Mesothelial cell of epicardium (in vitro differentiated cells): ENCODE data around the gene SLC4A2. TPM values are rescaled to one million over a fixed set of nuclear protein-coding genes. Genes with fewer than 3 reads are reported as not detected.

Experiments used
- DNase-seq, 2 experiments: peaks; one replicate each; pipeline ENCODE4 v3.0.0; 2021; ENCODE audit warnings: low spot score in 2 of 2; ENCODE audit not compliant: unreplicated experiment in 2 of 2
- H3K27ac Mint-ChIP-seq: 2 replicates; pipeline ENCODE4 v1.8.0; 2021; ENCODE audit warnings: mixed read lengths
- H3K27me3 Mint-ChIP-seq: 2 replicates; pipeline ENCODE4 v1.8.0; 2021; ENCODE audit warnings: low read depth, mixed read lengths
- H3K36me3 Mint-ChIP-seq: 2 replicates; pipeline ENCODE4 v1.8.0; 2021; ENCODE audit warnings: mixed read lengths
- H3K4me1 Mint-ChIP-seq: 2 replicates; pipeline ENCODE4 v1.8.0; 2021; ENCODE audit warnings: mixed read lengths
- H3K4me3 Mint-ChIP-seq: 2 replicates; pipeline ENCODE4 v1.8.0; 2021; ENCODE audit warnings: mild to moderate bottlenecking, moderate library complexity, mixed read lengths
- H3K9me3 Mint-ChIP-seq: 2 replicates; pipeline ENCODE4 v1.8.0; 2021; ENCODE audit warnings: mixed read lengths
- total RNA-seq: library from RNA; stranded (reverse); gene quantifications from 3 replicates; pipeline ENCODE4 v1.2.1, GENCODE V29; 2021
- TF ChIP-seq, protein P1 (sequence below): fragments of 200-600 bp; sonication (generic); IDR thresholded peaks from one replicate; pipeline ENCODE4 v1.5.0; 2021; ENCODE audit warnings: antibody characterized with exemption; ENCODE audit not compliant: unreplicated experiment

Gene SLC4A2
- total RNA-seq, 1 donor from 2014 or later, result 243 TPM

DNA sequence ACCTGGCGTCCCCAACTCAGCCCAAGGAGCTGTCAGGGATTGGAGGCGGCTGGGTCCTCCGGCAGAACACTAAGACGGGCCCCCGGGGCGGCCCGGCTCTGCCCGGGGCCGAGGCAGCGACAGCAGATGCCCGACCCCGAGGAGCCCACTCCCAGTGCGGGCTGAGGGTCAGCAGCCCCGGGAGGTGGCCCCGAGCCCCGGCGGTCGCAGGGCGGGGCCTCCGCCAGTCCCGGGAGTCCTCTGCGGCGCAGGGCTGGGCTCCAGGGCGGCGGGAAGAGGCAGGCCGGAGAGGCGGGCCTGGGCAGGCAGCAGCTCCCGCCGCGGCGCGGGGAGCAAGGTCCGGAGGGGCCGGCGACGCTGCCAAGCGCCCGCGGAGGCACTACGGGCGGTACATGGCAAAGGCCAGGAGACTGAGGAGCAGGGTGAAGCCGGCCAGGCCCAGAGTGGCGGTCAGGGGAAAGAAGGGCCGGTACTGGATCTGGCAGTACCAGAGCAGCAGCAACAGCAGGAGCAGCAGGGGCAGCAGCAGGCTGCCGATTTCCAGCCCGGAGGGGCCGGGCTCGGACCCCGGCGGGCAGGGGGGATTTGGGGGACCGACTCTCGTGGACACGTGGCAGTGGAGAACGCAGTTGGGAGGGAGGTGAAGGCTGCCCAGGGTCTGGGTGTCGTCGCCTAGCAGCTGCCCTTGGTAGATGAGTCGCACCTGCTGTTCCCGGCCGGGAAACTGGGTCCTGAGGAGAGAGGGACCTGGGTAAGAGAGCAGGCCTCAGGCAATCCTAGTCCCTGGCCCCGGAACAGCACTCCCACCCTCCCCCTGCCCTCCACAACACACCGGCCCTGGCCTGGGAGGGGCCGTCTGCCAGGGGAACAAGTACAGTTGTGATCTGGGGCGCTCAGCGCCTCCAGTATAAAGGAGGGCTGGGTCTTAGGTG lies 22.0 kb downstream of the SLC4A2 start:
- no peaks in the 10 kb centered on the region for H3K27me3 Mint-ChIP-seq
- H3K9me3 Mint-ChIP-seq, result no peaks in the 10 kb centered on the region
- peaks cover 46% of the 10 kb centered on the region for H3K4me1 Mint-ChIP-seq
- TF ChIP-seq, protein P1, sequence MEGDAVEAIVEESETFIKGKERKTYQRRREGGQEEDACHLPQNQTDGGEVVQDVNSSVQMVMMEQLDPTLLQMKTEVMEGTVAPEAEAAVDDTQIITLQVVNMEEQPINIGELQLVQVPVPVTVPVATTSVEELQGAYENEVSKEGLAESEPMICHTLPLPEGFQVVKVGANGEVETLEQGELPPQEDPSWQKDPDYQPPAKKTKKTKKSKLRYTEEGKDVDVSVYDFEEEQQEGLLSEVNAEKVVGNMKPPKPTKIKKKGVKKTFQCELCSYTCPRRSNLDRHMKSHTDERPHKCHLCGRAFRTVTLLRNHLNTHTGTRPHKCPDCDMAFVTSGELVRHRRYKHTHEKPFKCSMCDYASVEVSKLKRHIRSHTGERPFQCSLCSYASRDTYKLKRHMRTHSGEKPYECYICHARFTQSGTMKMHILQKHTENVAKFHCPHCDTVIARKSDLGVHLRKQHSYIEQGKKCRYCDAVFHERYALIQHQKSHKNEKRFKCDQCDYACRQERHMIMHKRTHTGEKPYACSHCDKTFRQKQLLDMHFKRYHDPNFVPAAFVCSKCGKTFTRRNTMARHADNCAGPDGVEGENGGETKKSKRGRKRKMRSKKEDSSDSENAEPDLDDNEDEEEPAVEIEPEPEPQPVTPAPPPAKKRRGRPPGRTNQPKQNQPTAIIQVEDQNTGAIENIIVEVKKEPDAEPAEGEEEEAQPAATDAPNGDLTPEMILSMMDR, result no peak
- no peaks in the 10 kb centered on the region for H3K36me3 Mint-ChIP-seq
- H3K27ac Mint-ChIP-seq, result peak overlapping the region; percentile 61
- no peak for DNase-seq
- H3K4me3 Mint-ChIP-seq, result peak overlapping the region; percentile 72

DNA sequence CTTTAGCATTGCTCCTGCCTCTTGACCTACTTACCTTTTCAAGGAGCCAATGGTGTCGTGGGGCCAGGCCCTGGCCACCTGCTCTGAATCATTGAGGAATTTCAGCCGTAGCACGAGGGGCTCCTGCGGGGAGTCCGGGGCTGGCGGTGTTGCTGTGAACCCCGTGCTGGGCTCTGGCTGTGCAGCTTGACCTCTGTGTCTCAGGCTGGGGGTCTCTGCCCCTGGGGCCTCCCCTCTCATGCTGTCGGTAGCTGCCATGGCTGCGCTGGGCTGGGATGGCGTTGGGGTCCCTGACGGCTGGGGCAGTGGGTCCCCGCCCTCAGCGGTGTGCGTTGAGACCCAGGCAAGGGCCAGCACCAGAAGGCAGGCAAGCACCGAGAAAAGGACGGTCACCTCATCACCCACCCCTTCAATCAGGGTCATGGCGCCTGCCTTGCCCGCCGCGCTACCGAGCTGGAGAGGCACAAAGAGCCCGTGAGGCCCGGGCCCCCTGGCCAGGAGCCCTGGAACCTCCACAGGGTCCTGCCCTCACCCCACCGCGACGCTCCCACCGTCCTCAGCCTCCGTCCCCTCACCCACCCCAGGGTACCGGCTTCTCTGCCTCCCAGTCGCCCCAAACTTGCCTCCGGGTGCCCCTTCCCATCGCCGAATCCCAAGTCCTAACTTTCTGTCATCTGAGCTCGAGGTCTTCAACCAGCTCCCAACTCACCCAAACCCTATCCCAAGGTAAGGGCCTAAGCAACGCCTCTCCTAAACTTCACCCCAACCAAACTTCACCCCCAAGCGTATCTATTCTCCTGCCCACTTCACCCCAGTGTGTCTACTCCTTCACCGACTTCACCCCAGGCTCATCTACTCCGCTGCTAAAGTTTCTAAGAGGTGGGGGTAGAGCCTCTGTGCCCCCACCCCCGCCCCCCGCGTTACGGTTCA lies 23.0 kb downstream of the SLC4A2 start:
- no peak for DNase-seq
- no peaks in the 10 kb centered on the region for H3K27me3 Mint-ChIP-seq
- no peaks in the 10 kb centered on the region for H3K36me3 Mint-ChIP-seq
- peak overlapping the region; percentile 41 for H3K27ac Mint-ChIP-seq
- H3K9me3 Mint-ChIP-seq, result no peaks in the 10 kb centered on the region
- peaks cover 46% of the 10 kb centered on the region for H3K4me1 Mint-ChIP-seq
- TF ChIP-seq, protein P1, result no peak
- peak overlapping the region; percentile 72 for H3K4me3 Mint-ChIP-seq

DNA sequence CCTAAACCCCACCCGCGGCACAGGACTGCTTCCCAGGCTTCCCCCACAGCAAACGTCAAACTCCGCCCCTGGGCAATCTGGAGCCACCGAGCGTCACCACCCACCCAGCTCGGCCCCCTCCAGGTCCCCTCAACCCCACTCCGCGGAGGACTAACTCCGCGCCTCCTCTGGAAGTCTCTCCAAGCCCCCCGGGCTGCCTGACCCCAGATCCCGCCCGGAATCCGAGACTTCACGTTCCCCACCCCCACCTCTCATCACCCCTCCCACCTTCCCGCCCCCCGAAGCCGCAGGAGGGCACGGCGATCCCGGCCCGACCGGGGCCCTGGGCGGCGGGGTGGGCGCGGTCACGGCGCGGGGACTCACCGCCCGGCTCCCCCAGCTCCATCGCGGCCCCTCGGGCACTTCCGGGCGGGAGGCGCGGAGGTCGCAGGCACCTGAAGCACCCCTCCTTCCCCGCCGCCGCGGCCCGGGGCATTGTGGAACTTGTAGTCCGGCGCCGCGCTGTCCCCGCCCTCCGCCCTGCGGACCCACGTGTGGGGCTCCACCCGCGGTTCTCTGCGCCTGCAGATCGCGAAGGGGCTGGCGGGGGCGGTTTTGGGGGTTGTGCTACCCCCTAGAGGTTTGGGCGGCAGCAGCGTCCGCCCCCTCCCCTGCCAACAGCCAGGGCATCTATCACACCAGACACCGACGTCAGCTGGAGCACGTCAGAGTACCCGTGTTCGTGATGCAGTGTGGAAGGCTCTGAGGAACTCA lies 23.9 kb downstream of the SLC4A2 start, which contains the start of gene TMUB1:
TMUB1 (minus strand) TSS at position 423 of the 753 bp plus-strand sequence. CDS start 930 bp downstream, outside the sequence.
- Mint-ChIP-seq H3K4me3 (peak within 1 kb of the TSS; percentile 72), H3K4me1 (peaks cover 46% of the 10 kb centered on the region), H3K36me3 (no peaks in the 10 kb centered on the region), H3K27ac (peak within 1 kb of the TSS; percentile 41), H3K9me3 (no peaks in the 10 kb centered on the region), H3K27me3 (no peaks in the 10 kb centered on the region)
- peak in 1 of 2 experiments; percentile 80 for DNase-seq
- TF ChIP-seq, protein P1, result no peak

DNA sequence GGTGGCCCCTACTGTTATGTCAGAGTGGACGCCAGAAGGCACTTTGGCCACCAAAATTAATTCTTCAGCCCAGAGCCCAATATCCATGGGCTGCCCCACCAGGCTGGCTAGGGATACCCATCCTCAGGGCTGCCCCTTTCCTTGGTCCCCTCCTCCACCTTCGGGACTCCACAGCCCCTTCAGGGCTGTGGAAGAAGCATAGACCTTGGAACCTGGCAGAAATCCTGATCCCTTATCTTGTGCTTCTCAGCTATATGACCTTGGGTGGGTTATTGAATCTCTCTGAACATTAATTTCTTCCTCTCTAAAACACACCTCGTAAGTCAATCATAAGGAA lies 24.4 kb downstream of the SLC4A2 start:
- Mint-ChIP-seq H3K27me3 (no peaks in the 10 kb centered on the region), H3K4me1 (peaks cover 49% of the 10 kb centered on the region), H3K36me3 (no peaks in the 10 kb centered on the region), H3K27ac (no peak overlapping the region), H3K9me3 (no peaks in the 10 kb centered on the region), H3K4me3 (peak overlapping the region; percentile 65)
- TF ChIP-seq, protein P1, result no peak
- no peak for DNase-seq

DNA sequence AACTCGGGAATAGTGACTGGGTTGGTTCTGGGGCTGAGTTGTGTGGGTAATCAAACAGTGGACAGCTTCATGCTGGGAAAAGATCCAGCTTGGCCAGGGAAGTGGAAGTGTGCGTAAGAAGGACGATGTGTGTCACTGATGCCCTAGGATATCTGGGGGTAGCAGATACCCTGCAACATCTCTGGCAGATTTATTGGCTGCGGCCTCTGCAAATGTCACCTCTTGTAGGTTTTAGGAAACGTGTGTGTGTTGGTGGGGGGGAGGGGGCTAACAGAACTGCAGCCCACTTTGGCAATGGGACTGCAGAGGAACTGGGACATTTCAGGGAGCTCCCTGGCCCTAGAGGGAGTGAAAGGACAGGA lies 25.9 kb downstream of the SLC4A2 start:
- peak overlapping the region; percentile 82 for H3K4me3 Mint-ChIP-seq
- peaks cover 49% of the 10 kb centered on the region for H3K4me1 Mint-ChIP-seq
- no peak for DNase-seq
- H3K27ac Mint-ChIP-seq, result peak overlapping the region; percentile 81
- TF ChIP-seq, protein P1, result no peak
- H3K27me3 Mint-ChIP-seq, result no peaks in the 10 kb centered on the region
- H3K36me3 Mint-ChIP-seq, result no peaks in the 10 kb centered on the region
- H3K9me3 Mint-ChIP-seq, result no peaks in the 10 kb centered on the region
